ENCODE results near the gene PRPF38A.

PRPF38A gene

GRCh38 chr1:52386458-52386857 is 17.9 kb upstream of the PRPF38A start:
- no peak overlapping the region for H2AK5ac ChIP-seq (ENCODE audit: low read length)
- peaks cover 26 to 48% of the 10 kb centered on the region in 2 experiments for H3K36me3 ChIP-seq (ENCODE audit: control insufficient read depth in 1 of 2, insufficient read depth in 2 of 2, low read length in 2 of 2)
- H3K4ac ChIP-seq (ENCODE audit: low read depth, low read length): no peak overlapping the region
- no peak overlapping the region for H2BK120ac ChIP-seq (ENCODE audit: insufficient read depth, low read length, poor library complexity)
- DNase-seq: no peak
- H2BK5ac ChIP-seq (ENCODE audit: low read depth, low read length, poor library complexity): no peak overlapping the region
- no peak overlapping the region for H3K23ac ChIP-seq (ENCODE audit: low read length)
- no peaks in the 10 kb centered on the region for H3K27me3 ChIP-seq (ENCODE audit: insufficient read depth, low read length)
- H3K4me3 ChIP-seq (ENCODE audit: low read depth, low read length): no peak overlapping the region
- peaks cover 2 to 5% of the 10 kb centered on the region in 2 experiments for H3K4me1 ChIP-seq (ENCODE audit: control insufficient read depth in 1 of 2, insufficient read depth in 2 of 2, low read length in 2 of 2)
- no peak overlapping the region for H3K14ac ChIP-seq (ENCODE audit: low read length)
- H4K91ac ChIP-seq (ENCODE audit: low read depth, low read length): no peak overlapping the region
- H3K79me2 ChIP-seq (ENCODE audit: control insufficient read depth, insufficient read depth, low read length, poor library complexity): no peaks in the 10 kb centered on the region
- WGBS (ENCODE audit: extremely low coverage, insufficient coverage, insufficient read length): no CpG with 5 or more reads among the region's 5 CpGs
- H3K27ac ChIP-seq (ENCODE audit: low read depth, low read length): peak overlapping the region; percentile 24
- no peak overlapping the region for H4K12ac ChIP-seq (ENCODE audit: low read depth, low read length)
- peaks cover 2% of the 10 kb centered on the region for H3K79me1 ChIP-seq (ENCODE audit: low read length)
- no peak overlapping the region for H2BK12ac ChIP-seq (ENCODE audit: low read length)
- H3K18ac ChIP-seq (ENCODE audit: low read length): no peak overlapping the region
- H2AFZ ChIP-seq (ENCODE audit: insufficient read depth, low read length, poor library complexity): no peak overlapping the region
- H3K9ac ChIP-seq (ENCODE audit: low read length): no peak overlapping the region
- no peak overlapping the region for H3K4me2 ChIP-seq (ENCODE audit: low read length)
- no peaks in the 10 kb centered on the region for H3K9me3 ChIP-seq (ENCODE audit: insufficient read depth, low read depth, low read length)
- no peak overlapping the region for H4K8ac ChIP-seq (ENCODE audit: low read depth, low read length)

- H3K23ac ChIP-seq (ENCODE audit: low read length): no peak overlapping the region
- H4K8ac ChIP-seq (ENCODE audit: low read depth, low read length): no peak overlapping the region
- no peaks in the 10 kb centered on the region for H3K9me3 ChIP-seq (ENCODE audit: insufficient read depth, low read depth, low read length)
- no peak overlapping the region for H3K9ac ChIP-seq (ENCODE audit: low read length)
- no peaks in the 10 kb centered on the region for H3K27me3 ChIP-seq (ENCODE audit: insufficient read depth, low read length)
- DNase-seq: no peak
- no peak overlapping the region for H2AFZ ChIP-seq (ENCODE audit: insufficient read depth, low read length, poor library complexity)
- no peaks in the 10 kb centered on the region for H3K4me1 ChIP-seq (ENCODE audit: control insufficient read depth in 1 of 2, insufficient read depth in 2 of 2, low read length in 2 of 2)
- H3K79me2 ChIP-seq (ENCODE audit: control insufficient read depth, insufficient read depth, low read length, poor library complexity): no peaks in the 10 kb centered on the region
- H2BK120ac ChIP-seq (ENCODE audit: insufficient read depth, low read length, poor library complexity): no peak overlapping the region
- no CpG with 5 or more reads among the region's 5 CpGs for WGBS (ENCODE audit: extremely low coverage, insufficient coverage, insufficient read length)
- H3K14ac ChIP-seq (ENCODE audit: low read length): no peak overlapping the region
- no peaks in the 10 kb centered on the region for H3K79me1 ChIP-seq (ENCODE audit: low read length)
- no peak overlapping the region for H4K91ac ChIP-seq (ENCODE audit: low read depth, low read length)
- no peak overlapping the region for H3K4ac ChIP-seq (ENCODE audit: low read depth, low read length)
- no peak overlapping the region for H2AK5ac ChIP-seq (ENCODE audit: low read length)
- no peak overlapping the region for H4K12ac ChIP-seq (ENCODE audit: low read depth, low read length)
- no peak overlapping the region for H3K4me2 ChIP-seq (ENCODE audit: low read length)
- no peak overlapping the region for H2BK5ac ChIP-seq (ENCODE audit: low read depth, low read length, poor library complexity)
- H3K36me3 ChIP-seq (ENCODE audit: control insufficient read depth in 1 of 2, insufficient read depth in 2 of 2, low read length in 2 of 2): peaks cover 26 to 45% of the 10 kb centered on the region in 2 experiments
- no peak overlapping the region for H3K4me3 ChIP-seq (ENCODE audit: low read depth, low read length)
- no peak overlapping the region for H3K27ac ChIP-seq (ENCODE audit: low read depth, low read length)
- H3K18ac ChIP-seq (ENCODE audit: low read length): no peak overlapping the region
- no peak overlapping the region for H2BK12ac ChIP-seq (ENCODE audit: low read length)
Measured at GRCh38 chr1:52393174-52393573, 11.2 kb upstream of the PRPF38A start.

GRCh38 chr1:52399629-52400028 is 4.8 kb upstream of the PRPF38A start:
- Histone ChIP-seq H3K79me1 (ENCODE audit: low read length) (peaks cover 4% of the 10 kb centered on the region), H3K9ac (ENCODE audit: low read length) (no peak overlapping the region), H2AK5ac (ENCODE audit: low read length) (no peak overlapping the region), H3K9me3 (ENCODE audit: insufficient read depth, low read depth, low read length) (no peaks in the 10 kb centered on the region), H4K12ac (ENCODE audit: low read depth, low read length) (no peak overlapping the region), H3K4ac (ENCODE audit: low read depth, low read length) (no peak overlapping the region), H2BK12ac (ENCODE audit: low read length) (no peak overlapping the region), H3K79me2 (ENCODE audit: control insufficient read depth, insufficient read depth, low read length, poor library complexity) (no peaks in the 10 kb centered on the region), H3K27ac (ENCODE audit: low read depth, low read length) (no peak overlapping the region), H3K23ac (ENCODE audit: low read length) (no peak overlapping the region), H3K4me2 (ENCODE audit: low read length) (no peak overlapping the region), H3K4me1 (ENCODE audit: control insufficient read depth in 1 of 2, insufficient read depth in 2 of 2, low read length in 2 of 2) (no peaks in the 10 kb centered on the region), H4K8ac (ENCODE audit: low read depth, low read length) (no peak overlapping the region), H2BK120ac (ENCODE audit: insufficient read depth, low read length, poor library complexity) (no peak overlapping the region), H3K36me3 (ENCODE audit: control insufficient read depth in 1 of 2, insufficient read depth in 2 of 2, low read length in 2 of 2) (peaks cover 20 to 36% of the 10 kb centered on the region in 2 experiments), H3K4me3 (ENCODE audit: low read depth, low read length) (no peak overlapping the region), H3K18ac (ENCODE audit: low read length) (no peak overlapping the region), H2AFZ (ENCODE audit: insufficient read depth, low read length, poor library complexity) (no peak overlapping the region), H4K91ac (ENCODE audit: low read depth, low read length) (no peak overlapping the region), H3K27me3 (ENCODE audit: insufficient read depth, low read length) (no peaks in the 10 kb centered on the region), H2BK5ac (ENCODE audit: low read depth, low read length, poor library complexity) (no peak overlapping the region), H3K14ac (ENCODE audit: low read length) (no peak overlapping the region)
- DNase-seq: no peak
- no CpG with 5 or more reads among the region's 3 CpGs for WGBS (ENCODE audit: extremely low coverage, insufficient coverage, insufficient read length)

- no peaks in the 10 kb centered on the region for H3K4me1 ChIP-seq (ENCODE audit: control insufficient read depth in 1 of 2, insufficient read depth in 2 of 2, low read length in 2 of 2)
- no peak overlapping the region for H2AFZ ChIP-seq (ENCODE audit: insufficient read depth, low read length, poor library complexity)
Measured at GRCh38 chr1:52400131-52400530, 4.3 kb upstream of the PRPF38A start.

More at GRCh38 chr1:52400131-52400530, 4.3 kb upstream of the PRPF38A start:
- Histone ChIP-seq H4K91ac (ENCODE audit: low read depth, low read length) (no peak overlapping the region), H2BK5ac (ENCODE audit: low read depth, low read length, poor library complexity) (no peak overlapping the region), H3K79me1 (ENCODE audit: low read length) (peaks cover 5% of the 10 kb centered on the region), H3K4ac (ENCODE audit: low read depth, low read length) (no peak overlapping the region), H4K8ac (ENCODE audit: low read depth, low read length) (no peak overlapping the region), H3K14ac (ENCODE audit: low read length) (no peak overlapping the region), H3K79me2 (ENCODE audit: control insufficient read depth, insufficient read depth, low read length, poor library complexity) (no peaks in the 10 kb centered on the region), H3K27me3 (ENCODE audit: insufficient read depth, low read length) (no peaks in the 10 kb centered on the region), H3K4me3 (ENCODE audit: low read depth, low read length) (no peak overlapping the region), H4K12ac (ENCODE audit: low read depth, low read length) (no peak overlapping the region), H3K18ac (ENCODE audit: low read length) (no peak overlapping the region), H3K9me3 (ENCODE audit: insufficient read depth, low read depth, low read length) (no peaks in the 10 kb centered on the region), H3K4me2 (ENCODE audit: low read length) (no peak overlapping the region), H2BK12ac (ENCODE audit: low read length) (no peak overlapping the region), H3K36me3 (ENCODE audit: control insufficient read depth in 1 of 2, insufficient read depth in 2 of 2, low read length in 2 of 2) (peaks cover 18 to 35% of the 10 kb centered on the region in 2 experiments), H2AK5ac (ENCODE audit: low read length) (no peak overlapping the region), H3K27ac (ENCODE audit: low read depth, low read length) (no peak overlapping the region), H2BK120ac (ENCODE audit: insufficient read depth, low read length, poor library complexity) (no peak overlapping the region), H3K23ac (ENCODE audit: low read length) (no peak overlapping the region), H3K9ac (ENCODE audit: low read length) (no peak overlapping the region)
- DNase-seq: peak; percentile 6 to 47
- no CpG with 5 or more reads among the region's 6 CpGs for WGBS (ENCODE audit: extremely low coverage, insufficient coverage, insufficient read length)

Measured in trophoblast cell (in vitro differentiated cells and primary cell).